Stomach (tissue), 4 donors: ENCODE measurements around the gene KCNK5.

Experiments
- EP300 ChIP-seq: sonication (generic); formaldehyde crosslinking; IDR thresholded peaks from one replicate; pipeline ENCODE4 v1.6.1; 2017; ENCODE audit warnings: antibody characterized with exemption
- POLR2AphosphoS5 ChIP-seq, 3 donors: sonication (generic); formaldehyde crosslinking; IDR thresholded peaks; one replicate each; pipeline ENCODE4 v1.6.1; 2016; ENCODE audit warnings: antibody characterized with exemption in 3 of 3
- TF ChIP-seq, protein P1 (sequence below), 7 experiments: fragments of 450-650 bp in 4 of 7; fragments of 200-600 bp in 3 of 7; sonication (generic) in 3 of 7; IDR thresholded peaks; one replicate each; pipeline ENCODE4 v1.5.1; 2016 to 2019; ENCODE audit warnings: antibody characterized with exemption in 7 of 7, control low read depth in 2 of 7, mild to moderate bottlenecking in 1 of 7

DNA sequence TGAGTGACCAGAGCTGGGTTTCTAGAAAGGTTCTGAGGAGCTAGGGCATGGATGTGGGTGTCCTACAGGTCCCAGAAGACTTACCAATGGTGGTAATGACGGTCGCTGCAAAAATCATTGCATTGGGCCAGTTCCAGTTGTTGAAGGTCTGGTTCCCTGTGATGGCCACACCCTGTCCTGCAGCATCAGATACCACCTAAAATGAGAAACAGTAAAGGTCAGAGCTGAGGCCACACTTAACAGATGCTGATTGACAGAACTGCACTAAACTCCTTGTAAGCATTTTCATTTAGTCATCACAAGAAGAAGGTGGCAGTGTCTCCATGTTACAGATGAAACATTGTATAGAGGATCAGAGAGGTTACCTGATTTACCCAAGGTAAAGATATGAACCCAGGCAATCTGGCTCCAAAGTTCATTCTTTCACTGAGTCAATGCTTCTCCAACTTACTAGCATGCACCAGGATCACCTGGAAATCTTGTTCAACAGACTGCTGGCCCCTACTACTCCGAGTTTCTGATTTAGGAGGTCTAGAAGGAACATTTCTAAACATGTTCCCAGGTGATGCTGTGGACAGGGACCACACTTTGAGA lies 33.4 kb downstream of the KCNK5 start:
- TF ChIP-seq EP300 (no peak), POLR2AphosphoS5 (IDR thresholded peaks at IDR 0.05) (no peak)
- TF ChIP-seq, protein P1, sequence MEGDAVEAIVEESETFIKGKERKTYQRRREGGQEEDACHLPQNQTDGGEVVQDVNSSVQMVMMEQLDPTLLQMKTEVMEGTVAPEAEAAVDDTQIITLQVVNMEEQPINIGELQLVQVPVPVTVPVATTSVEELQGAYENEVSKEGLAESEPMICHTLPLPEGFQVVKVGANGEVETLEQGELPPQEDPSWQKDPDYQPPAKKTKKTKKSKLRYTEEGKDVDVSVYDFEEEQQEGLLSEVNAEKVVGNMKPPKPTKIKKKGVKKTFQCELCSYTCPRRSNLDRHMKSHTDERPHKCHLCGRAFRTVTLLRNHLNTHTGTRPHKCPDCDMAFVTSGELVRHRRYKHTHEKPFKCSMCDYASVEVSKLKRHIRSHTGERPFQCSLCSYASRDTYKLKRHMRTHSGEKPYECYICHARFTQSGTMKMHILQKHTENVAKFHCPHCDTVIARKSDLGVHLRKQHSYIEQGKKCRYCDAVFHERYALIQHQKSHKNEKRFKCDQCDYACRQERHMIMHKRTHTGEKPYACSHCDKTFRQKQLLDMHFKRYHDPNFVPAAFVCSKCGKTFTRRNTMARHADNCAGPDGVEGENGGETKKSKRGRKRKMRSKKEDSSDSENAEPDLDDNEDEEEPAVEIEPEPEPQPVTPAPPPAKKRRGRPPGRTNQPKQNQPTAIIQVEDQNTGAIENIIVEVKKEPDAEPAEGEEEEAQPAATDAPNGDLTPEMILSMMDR (IDR thresholded peaks at IDR 0.05), result no peak
